ENCODE data around the gene FOXC2. TPM values are rescaled to one million over a fixed set of nuclear protein-coding genes. Genes with fewer than 3 reads are reported as not detected.

Gene FOXC2
- total RNA-seq, 2 donors from 2014 or later, result not detected

DNA sequence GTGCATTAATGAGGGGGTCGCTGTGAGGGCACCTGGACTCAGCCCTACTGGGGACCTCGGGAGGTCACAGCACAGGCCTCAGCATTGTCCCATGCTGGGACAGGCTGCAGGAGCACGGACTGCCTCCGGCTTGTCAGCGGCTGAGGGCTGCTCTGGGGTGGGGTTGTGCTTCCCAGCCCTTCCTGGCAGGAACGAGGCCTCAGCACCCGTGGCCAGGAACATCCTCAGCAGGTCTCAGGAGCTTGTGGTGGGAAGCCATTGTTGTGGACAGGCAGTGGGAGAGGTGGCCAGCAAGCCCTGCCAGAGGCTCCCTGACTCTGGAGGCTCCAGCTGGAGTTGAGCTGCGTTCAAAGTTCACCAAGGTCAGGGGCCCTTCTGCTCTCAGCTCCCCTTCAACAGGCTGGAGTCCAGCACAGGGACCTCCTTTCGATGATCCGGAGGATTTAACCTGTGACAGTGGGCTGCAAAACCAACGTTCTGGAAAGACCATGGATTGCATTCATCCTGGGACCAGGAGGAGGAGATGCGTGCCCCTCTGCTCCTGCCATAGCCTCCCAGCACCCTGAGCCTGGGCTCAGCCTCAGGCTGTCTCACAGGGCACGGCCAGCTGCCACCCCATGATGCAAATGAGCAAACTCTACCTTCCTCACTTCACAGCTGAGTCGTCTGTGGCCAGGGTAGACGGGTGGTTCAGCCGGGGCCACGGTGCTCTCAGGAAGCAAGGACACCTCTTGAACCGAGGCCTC lies 44.3 kb downstream of the FOXC2 start:
- no peak overlapping the region for H3K4me3 Mint-ChIP-seq

DNA sequence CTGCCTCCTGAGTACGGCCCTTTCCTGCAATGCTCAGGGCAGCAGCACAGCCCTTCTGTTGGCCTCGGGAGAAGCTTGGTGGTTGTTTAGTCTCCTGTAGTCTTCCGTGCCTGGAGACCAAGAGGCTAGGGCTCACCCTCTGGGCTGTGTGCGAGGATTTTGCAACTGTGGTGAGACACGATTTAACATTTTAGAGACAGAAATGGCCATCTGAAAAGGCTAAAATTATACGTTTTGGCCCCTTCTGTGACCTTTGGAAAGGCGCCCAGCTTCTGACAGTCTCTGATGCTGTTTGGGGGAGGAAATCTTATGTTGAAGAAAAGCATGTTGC lies 44.9 kb downstream of the FOXC2 start:
- H3K36me3 Mint-ChIP-seq (ENCODE audit: low read depth), result no peaks in the 10 kb centered on the region
- H3K4me3 Mint-ChIP-seq, result no peak overlapping the region
- ATAC-seq (replicated peaks), result no peak
- no peaks in the 10 kb centered on the region for H3K4me1 Mint-ChIP-seq
- H3K27ac Mint-ChIP-seq, result no peak overlapping the region
- H3K9me3 Mint-ChIP-seq, result no peaks in the 10 kb centered on the region
- peaks cover 9% of the 10 kb centered on the region for H3K27me3 Mint-ChIP-seq

More for the DNA sequence above, 44.3 kb downstream of the FOXC2 start:
- no peaks in the 10 kb centered on the region for H3K9me3 Mint-ChIP-seq
- no peaks in the 10 kb centered on the region for H3K4me1 Mint-ChIP-seq
- H3K27ac Mint-ChIP-seq, result no peak overlapping the region
- ATAC-seq (replicated peaks), result no peak
- peaks cover 9% of the 10 kb centered on the region for H3K27me3 Mint-ChIP-seq
- H3K36me3 Mint-ChIP-seq (ENCODE audit: low read depth), result no peaks in the 10 kb centered on the region

DNA sequence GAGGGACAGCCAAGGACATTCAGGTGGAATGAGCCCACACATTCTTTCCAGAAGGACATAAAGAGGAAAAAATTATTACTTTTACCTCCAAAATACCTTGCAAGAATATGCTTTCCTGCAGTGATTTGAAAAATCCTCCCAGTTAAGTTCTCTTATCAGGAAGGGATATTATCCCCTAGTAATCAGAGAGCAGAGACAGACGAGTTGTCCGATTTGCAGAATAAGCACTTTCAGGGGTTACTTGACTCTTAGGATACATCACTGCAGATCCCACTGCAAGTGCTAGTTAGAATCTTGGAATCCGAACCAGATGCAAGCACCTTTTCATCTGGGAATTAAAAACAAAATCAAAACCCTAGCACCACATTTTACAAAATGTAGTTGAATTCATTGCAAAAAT lies 45.3 kb downstream of the FOXC2 start:
- H3K36me3 Mint-ChIP-seq (ENCODE audit: low read depth), result no peaks in the 10 kb centered on the region
- H3K4me1 Mint-ChIP-seq, result no peaks in the 10 kb centered on the region
- no peak for ATAC-seq (replicated peaks)
- H3K27me3 Mint-ChIP-seq, result peaks cover 9% of the 10 kb centered on the region
- no peak overlapping the region for H3K27ac Mint-ChIP-seq
- H3K4me3 Mint-ChIP-seq, result no peak overlapping the region
- no peaks in the 10 kb centered on the region for H3K9me3 Mint-ChIP-seq

DNA sequence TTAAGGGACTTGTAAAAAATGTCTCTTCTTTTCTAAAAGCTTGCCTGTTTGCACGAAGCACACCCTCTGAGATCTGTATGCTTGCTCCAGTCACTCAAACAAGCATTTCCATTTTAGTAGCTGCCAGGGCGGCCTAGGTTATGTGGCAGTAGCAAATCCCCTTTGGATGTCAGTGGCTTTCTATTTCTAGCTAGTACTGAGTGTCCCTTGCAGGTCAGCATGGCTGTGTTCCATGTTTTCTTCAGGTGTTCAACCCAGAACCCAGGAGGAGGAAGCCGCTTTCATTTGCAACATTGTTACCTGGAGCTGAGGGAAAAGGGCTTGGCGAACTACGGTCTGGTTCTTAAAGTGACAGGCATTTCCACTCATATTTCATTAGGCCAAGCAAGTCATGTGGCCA lies 48.1 kb downstream of the FOXC2 start:
- Mint-ChIP-seq H3K9me3 (no peaks in the 10 kb centered on the region), H3K4me3 (no peak overlapping the region), H3K36me3 (ENCODE audit: low read depth) (no peaks in the 10 kb centered on the region), H3K4me1 (no peaks in the 10 kb centered on the region), H3K27me3 (peaks cover 9% of the 10 kb centered on the region), H3K27ac (no peak overlapping the region)
- no peak for ATAC-seq (replicated peaks)

DNA sequence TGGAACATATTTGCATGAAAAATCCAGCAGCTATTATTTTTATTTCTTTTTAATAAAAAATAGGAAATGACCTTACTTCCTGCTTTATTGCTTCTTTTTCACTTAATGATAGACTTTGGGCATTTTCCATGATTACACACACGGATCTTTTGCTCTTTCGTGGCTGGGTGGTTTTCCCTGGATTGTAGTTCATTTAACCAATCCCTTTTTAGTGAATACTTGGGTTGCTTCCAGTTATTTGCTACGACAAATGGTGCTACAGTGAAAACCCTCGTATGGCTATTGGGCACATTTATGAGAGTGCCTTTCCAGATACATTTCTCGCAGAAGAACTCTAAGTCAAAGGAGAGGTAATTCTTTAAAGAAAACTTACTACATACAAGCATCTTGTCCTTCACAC lies 50.3 kb downstream of the FOXC2 start:
- Mint-ChIP-seq H3K4me3 (no peak overlapping the region), H3K36me3 (ENCODE audit: low read depth) (no peaks in the 10 kb centered on the region), H3K27me3 (peaks cover 6% of the 10 kb centered on the region), H3K27ac (no peak overlapping the region), H3K4me1 (no peaks in the 10 kb centered on the region), H3K9me3 (no peaks in the 10 kb centered on the region)
- no peak for ATAC-seq (replicated peaks)

DNA sequence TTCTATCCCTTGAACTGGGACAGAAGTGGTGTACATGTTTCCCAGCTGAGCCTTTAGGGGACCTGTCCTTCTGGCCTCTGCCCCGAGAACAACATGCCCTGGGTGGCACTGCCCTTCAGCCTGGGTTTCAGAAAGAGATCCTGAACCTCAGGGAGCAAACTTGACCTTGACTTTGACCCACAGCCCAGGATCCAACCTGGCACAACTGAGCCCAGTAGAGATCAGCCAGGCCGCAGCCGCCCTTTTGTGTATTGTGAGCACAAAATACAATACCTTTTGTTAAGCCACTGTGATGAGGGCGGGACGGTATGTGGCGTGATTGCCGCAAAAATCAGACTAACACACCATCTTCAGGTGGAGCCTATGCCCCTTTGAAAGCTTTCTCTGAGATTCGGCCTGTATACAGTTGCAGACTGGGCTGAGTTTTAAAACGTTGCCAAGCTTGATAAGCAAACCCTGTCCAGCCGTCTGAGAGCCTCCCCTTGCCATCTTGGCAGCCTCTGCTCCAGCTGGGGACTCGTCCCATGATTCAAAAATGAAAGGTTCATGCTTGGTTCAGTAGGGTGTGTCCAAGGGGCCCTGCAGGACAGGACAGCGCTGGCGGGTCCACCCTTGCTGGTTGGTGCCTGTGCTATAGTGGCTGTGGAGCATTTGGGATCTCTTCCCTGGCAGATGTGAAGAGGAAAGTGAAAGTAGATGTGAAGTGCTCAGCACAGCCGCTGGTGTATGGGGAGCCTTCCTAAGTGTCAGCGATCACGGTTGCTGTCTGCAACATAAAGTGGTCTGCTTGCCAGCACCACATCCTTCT lies 52.0 kb downstream of the FOXC2 start:
- Mint-ChIP-seq H3K27ac (no peak overlapping the region), H3K9me3 (no peaks in the 10 kb centered on the region), H3K4me3 (no peak overlapping the region), H3K4me1 (no peaks in the 10 kb centered on the region), H3K27me3 (peaks cover 10% of the 10 kb centered on the region), H3K36me3 (ENCODE audit: low read depth) (no peaks in the 10 kb centered on the region)
- no peak for ATAC-seq (replicated peaks)

Other genes with a start within 250 kb of the FOXC2 start
- not detected for gene FOXF1, start 56.3 kb upstream of the FOXC2 start, total RNA-seq
- gene MTHFSD, start 11.6 kb upstream of the FOXC2 start, total RNA-seq, result 10 to 100 TPM; 17.1 to 19.3 TPM
- gene FOXL1, start 11.7 kb downstream of the FOXC2 start, total RNA-seq, result not detected